ENCODE results near the gene ZNF362.

The ZNF362 gene

GRCh38 chr1:33269621-33270020, 13.3 kb downstream of the ZNF362 start:
- no peak for DNase-seq

DNA sequence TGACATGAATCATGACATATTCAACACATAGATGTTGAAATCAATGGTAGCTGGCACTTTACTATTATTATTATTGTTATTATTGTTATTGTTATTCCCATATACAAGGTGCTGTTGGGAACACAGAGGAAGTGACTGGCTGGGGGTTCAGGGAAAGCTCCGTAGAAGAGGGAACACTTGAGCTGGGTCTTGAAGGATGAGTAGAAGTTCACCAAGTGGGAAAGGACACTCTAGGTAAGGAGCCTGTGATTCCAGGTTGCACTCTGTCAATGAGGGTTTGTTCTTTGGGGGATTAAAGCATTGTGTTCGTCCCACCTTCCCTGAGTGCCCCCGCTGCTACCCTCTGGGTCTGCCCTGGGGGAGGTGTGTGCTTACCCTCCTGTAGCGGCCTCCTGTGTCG, 14.1 kb downstream of the ZNF362 start:
- DNase-seq, result no peak

DNA sequence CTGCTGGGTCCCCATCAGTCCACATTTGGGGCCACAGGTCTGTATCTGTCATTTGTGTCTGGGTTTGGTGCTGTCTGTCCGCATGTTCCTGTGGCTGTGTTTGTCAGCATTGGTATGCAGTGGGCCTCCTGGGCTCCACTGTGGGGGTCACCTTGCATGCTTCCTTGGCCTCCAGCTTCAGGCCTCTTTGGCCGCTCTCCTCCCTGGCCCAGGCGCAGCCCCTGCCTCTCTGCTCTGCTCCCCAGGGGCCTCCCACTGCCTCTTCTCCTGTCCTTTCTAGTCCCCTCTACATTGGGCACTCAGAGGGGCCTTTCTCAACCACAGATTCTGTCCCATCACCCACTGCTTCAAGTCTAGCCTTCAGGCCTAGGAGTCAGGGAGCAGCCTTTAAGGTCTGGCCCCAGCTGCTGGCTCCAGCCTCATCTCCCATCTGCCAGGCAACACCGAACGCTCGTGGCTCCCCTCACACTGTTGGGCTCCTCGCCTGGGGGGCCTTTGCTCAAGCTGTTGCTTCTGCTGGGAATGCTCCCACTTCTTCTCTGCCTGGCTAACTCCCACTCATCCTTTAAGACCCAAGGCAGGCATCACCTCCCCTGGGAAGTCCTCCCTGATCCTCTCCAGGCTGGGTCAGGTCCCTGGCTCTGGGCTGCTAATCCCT, 14.6 kb downstream of the ZNF362 start:
- no peak for DNase-seq

GRCh38 chr1:33271666-33272505, 15.6 kb downstream of the ZNF362 start:
- DNase-seq, result no peak

- no peak for DNase-seq
Measured at GRCh38 chr1:33272509-33272908, 16.2 kb downstream of the ZNF362 start.

DNA sequence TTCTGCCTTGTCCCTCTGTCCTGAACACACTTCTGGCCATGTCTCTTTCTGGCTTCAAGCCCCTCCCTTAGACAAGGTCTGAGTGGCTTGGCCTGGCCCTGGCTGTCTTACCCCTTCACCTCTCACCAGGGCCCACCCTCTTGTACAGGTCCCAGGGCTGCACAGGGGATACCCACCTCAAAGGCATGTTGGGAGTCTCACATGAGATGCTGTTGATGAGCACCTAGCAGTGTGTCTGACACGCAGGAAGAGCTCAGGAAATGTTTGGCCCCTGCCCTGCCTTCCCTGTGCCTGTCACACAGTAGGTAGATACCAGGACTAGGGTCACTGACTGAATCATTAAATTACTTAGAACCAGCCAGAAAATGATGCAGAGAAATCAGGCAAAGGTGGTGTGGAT, 16.6 kb downstream of the ZNF362 start:
- DNase-seq, result no peak

DNA sequence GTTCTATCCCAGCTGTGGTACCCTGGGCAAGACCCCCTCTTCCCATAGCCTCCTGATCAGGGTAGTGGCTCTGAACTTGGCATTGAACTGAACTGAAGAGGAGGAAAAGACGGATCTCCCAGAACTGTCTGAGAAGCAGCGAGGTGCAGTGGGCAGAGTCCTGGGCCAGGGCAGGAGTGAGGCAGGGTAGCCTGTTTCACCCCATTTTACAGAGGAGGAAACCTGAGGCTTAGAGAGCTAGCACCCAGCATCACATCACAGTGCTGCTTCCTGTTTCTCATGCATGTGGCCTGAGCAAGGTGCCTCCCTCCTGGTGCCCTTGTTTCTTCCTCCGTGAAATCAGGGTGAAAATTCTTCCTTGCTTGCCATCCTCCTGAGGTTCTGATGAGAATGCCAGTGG, 17.1 kb downstream of the ZNF362 start:
- no peak for DNase-seq

DNA sequence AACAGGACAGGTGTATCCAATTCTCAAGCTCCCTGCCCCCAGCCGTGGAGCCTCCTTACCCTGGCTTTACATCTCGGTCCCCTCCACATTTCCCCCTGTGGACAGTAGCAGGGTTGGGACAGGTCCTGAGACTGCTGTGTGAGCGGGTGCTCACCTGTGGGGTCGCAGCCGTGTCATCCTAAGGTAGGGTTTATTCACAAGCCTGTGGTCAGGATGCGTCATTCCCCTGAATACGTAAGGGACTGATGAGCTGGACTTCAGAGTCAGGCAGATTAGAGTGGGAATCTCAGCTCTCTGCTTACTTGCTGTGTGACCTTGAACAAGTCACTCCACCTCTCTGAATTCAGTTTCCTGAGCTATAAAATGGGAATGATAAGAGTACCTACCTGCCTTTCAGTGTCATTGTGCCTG, 17.7 kb downstream of the ZNF362 start:
- DNase-seq, result no peak

DNA sequence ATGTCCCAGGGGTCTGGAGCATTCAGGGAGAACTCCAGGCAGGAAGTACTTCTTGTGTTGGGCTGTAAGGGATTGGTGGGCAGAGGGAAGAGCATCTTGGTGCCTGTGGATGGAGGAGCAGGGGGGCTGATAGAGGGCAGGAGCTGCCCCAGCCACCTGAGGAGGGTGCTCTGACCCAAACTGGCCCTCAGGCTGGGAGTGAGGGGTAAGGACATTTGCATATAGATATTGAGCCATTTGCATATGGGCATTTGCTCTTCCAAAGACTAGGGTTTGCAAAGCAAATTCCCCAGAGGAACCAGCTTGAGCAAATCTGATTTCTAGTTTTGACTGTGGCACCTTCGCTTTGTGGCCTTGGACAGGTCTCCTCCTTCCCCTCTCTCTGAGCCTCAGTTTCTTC, 18.2 kb downstream of the ZNF362 start:
- DNase-seq, result no peak

DNA sequence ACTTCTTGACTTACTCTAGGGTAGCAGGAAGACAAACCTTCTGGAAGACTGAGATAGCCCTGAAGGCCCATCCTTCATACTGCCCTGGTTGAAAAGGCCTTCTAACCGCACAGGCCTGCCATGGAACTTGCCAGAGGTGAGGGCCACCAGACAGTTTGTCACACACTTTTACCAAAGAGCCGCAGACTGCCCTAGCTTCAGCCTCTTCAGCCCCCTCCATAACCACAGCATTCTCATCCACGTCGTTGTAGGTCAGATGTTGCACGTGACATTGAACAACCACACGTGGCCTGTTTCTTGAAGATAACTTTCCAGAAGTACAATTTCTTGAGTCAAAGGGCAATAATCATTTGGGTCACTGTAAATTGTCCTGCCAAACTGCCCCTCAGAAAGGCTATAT, 18.9 kb downstream of the ZNF362 start:
- no peak for DNase-seq

- DNase-seq, result no peak
Measured at GRCh38 chr1:33275706-33276572, 19.6 kb downstream of the ZNF362 start.

DNA sequence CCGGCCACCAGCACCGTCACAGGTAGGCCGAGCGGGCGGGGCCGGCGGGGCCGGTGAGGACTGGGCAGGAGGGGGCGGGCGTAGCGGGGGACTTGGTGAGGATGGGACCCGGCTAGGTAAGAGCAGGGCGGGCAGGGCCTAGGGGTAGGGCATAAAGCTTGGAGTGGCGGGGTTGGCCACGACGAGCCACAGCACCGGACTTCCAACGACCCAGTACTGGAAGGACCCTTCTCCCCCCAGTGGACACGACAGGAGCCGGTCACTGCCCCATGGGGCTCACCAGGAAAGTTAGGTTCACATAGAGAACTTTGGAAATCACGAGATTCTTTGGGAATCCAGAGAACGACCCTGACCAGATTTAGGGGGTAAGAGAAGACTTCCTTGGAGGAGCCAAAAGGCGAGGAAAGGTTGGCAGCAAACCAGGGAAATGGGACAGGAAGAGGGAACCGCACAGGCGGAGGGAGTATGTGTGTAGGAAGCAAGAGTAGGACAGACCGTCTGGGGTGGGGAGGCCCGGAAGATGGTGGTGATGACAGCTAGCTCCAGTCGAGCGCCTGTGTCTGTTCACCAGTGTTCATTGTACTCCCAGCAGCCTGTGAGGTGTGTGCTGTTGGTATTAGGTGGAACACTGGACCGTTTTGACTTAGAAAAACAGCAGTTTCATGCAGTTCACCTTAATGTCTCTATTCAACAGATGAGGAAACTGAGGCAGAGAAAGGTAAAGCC, 20.4 kb downstream of the ZNF362 start:
- no peak for DNase-seq

- no peak for DNase-seq
Measured at GRCh38 chr1:33277488-33278084, 21.3 kb downstream of the ZNF362 start.

DNA sequence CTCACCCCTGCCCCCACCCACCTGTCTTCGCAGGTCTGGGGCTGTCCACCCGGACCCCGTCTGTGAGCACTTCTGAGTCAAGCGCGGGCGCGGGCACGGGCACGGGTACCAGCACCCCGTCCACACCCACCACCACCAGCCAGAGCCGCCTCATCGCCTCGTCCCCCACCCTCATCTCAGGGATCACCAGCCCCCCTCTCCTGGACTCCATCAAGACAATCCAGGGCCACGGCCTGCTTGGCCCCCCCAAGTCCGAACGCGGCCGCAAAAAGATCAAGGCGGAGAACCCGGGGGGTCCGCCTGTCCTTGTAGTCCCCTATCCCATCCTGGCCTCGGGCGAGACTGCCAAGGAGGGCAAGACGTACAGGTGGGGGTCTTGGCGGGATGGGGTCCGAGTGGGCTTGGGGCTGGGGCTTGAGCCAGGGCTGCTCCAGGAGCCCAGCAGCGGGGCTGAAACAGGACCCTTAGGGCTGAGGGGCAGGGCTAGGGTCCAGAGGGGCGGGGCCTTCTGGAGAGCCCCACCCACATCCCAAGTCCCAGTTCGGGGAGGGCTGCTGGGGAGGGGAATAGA, 23.9 kb downstream of the ZNF362 start:
- DNase-seq, result no peak

DNA sequence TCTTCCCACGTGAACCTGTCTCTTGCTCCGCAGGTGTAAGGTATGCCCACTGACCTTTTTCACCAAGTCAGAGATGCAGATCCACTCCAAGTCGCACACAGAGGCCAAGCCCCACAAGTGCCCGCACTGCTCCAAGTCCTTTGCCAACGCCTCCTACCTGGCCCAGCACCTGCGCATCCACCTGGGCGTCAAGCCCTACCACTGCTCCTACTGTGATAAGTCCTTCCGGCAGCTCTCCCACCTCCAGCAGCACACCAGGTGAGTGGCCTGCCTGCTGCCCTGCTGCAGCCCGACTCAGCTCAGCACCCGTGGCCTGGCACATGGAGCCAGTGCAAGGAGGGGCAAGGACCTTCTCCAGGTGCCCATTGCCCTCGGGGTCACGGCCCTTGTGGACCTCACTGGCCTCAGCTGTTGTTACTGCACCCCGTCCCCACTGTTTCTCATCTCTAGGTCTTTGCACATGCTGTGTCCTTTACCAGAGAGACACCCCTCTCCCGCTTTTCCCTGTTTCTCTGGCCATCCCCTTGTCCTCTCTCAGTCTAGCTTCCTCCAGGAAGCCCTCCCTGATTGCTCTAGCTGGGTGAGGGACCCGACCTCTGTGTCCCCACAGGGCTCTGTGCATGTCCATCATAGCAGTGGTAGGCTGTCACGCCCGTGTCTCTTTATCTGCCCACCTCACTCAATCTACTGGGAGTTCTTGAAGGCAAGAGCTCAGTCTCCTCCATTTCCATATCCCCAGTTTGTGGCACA, 25.4 kb downstream of the ZNF362 start:
- DNase-seq, result no peak

GRCh38 chr1:33282791-33283190, 26.5 kb downstream of the ZNF362 start:
- DNase-seq, result no peak

DNA sequence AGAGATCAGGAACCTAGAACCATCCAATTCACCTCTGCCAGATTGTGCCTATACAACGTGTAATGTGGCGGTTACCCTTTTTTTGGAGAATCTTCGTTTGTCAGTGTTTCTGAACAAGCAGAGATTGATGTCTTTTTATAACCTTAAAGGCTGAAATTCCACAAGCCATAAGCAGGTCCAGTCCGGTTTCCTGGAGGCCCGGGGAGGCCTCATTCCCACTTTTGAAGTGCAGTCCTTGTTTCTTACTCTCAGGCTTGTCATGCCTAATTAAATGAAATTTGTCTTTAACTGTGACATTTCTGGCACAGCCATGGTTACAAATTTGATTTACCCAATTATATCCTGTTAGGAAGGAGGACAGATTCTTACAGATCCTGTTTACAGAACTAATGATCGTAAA, 27.8 kb downstream of the ZNF362 start:
- no peak for DNase-seq

GRCh38 chr1:33286451-33287185, 30.3 kb downstream of the ZNF362 start:
- no peak for DNase-seq

- no peak for DNase-seq
Measured at GRCh38 chr1:33287317-33287716, 31.0 kb downstream of the ZNF362 start.

All from DMS 273 treated with DMSO at 0.1 percent for 48 hours (cell line).